ENCODE data around the gene HPD. TPM values are rescaled to one million over a fixed set of nuclear protein-coding genes. Genes with fewer than 3 reads are reported as not detected.

Gene HPD
- total and polyA plus RNA-seq, 2 of the 4 experiments (the other 2 are of a cell fraction): 0.15 to 0.18 TPM

DNA sequence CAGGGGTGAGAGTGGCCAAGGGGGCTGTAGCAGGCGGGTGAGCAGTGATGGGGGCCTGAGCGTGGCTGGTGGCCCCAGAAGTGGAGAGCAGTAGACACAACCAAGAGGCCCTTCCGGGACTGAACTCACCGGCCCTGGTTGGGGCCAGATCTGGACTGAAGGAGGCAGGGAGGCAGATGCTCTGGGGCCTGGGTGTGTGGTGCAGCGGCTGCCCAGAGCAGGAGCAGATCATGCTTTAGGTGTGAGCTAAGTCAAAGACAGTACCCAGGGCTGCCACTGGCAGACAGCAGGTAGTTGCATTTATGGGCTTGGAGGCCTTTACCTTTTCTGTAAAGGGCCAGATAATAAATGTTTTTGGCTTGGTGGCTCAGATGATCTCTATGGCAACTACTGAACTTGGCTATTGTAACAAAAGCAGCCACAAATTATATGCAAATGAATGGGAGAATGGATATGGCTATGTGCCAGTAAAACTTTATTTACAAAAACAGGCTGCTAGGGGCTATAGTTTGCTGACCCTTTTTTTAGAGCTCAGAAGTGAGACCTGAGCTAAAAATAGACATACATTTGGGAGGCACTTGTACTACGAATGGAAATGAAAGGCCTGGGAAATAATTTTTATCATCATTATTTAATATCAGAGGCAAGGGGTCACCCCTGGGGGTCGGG is 29.3 kb downstream of the HPD start:
- peaks cover 56% of the 10 kb centered on the region for H3K36me3 ChIP-seq (ENCODE audit: control insufficient read depth, insufficient read depth, low read length)
- DNase-seq: no peak
- POLR2A ChIA-PET (ENCODE audit: unreplicated experiment): no interaction called here

More for the DNA sequence above, 29.3 kb downstream of the HPD start:
- 100% methylated on average over 2 of the region's 7 CpGs; no CpG with 5 or more reads in 1 of the 2 experiments for WGBS, 2 experiments (ENCODE audit: extremely low coverage in 2 of 2, insufficient read length in 1 of 2)
- no peak overlapping the region for H3K27ac ChIP-seq (ENCODE audit: insufficient read depth, low read length)
- H3K14ac ChIP-seq (replicated peaks; ENCODE audit: low read depth, low read length): no peak overlapping the region
- no peak for ATAC-seq (ENCODE audit: low read depth)
- CTCF ChIA-PET: no interaction called here
- H4K91ac ChIP-seq (ENCODE audit: insufficient read depth, low read depth, low read length): no peak overlapping the region
- no peak overlapping the region for H3K56ac ChIP-seq (ENCODE audit: extremely low read depth, insufficient read depth, low read length)
- no peak overlapping the region for H3K23ac ChIP-seq (ENCODE audit: low read depth, low read length)
- H3K4me2 ChIP-seq (ENCODE audit: low read depth, low read length): no peak overlapping the region
- no peaks in the 10 kb centered on the region for H3K9me1 ChIP-seq (ENCODE audit: insufficient read depth, low read length)
- H4K8ac ChIP-seq (ENCODE audit: low read depth in 2 of 2, low read length in 2 of 2): no peak overlapping the region
- no peak overlapping the region for H3K18ac ChIP-seq (ENCODE audit: low read depth, low read length)
- no peak overlapping the region for H2BK5ac ChIP-seq (ENCODE audit: low read depth, low read length, poor library complexity, severe bottlenecking)
- H3K79me1 ChIP-seq (ENCODE audit: low read depth in 1 of 2, low read length in 2 of 2): peaks cover 15 to 38% of the 10 kb centered on the region in 2 experiments
- dilution Hi-C loops (cut with HindIII; ENCODE audit: low sequenced_read_pairs, unreplicated experiment) (no loop called here), intact Hi-C loops (cut with micrococcal nuclease) (no loop called here), in situ Hi-C loops (cut with MboI; ENCODE audit: low sequenced_read_pairs) (no loop called here)
- no peaks in the 10 kb centered on the region for H3K4me1 ChIP-seq (ENCODE audit: control insufficient read depth, insufficient read depth, low read length)
- H3K27me3 ChIP-seq (ENCODE audit: control insufficient read depth, insufficient read depth, low read length): no peaks in the 10 kb centered on the region
- H2BK20ac ChIP-seq (ENCODE audit: low read depth, low read length): no peak overlapping the region
- H3K4me3 ChIP-seq (ENCODE audit: insufficient read depth, low read depth, low read length): no peak overlapping the region
- peaks cover 6% of the 10 kb centered on the region; the same call in 1 of the 2 replicates for H4K20me1 ChIP-seq (ENCODE audit: insufficient read depth, low read length)
- H4K5ac ChIP-seq (ENCODE audit: low read depth, low read length): no peak overlapping the region
- H3K9ac ChIP-seq (ENCODE audit: low read depth, low read length): no peak overlapping the region
- no peaks in the 10 kb centered on the region for H3K9me3 ChIP-seq (ENCODE audit: control insufficient read depth, insufficient read depth, low read length)
- H2AFZ ChIP-seq (replicated peaks; ENCODE audit: low read length, poor library complexity): no peak overlapping the region
- no TSS peak for BruUV-seq (replicated peaks)
- H2BK120ac ChIP-seq (ENCODE audit: low read depth, low read length): no peak overlapping the region
- no peak overlapping the region for H2AK5ac ChIP-seq (ENCODE audit: low read depth, low read length)
- no peak overlapping the region for H2BK15ac ChIP-seq (ENCODE audit: low read depth, low read length)
- TF ChIP-seq SMC3 (IDR thresholded peaks at IDR 0.05; ENCODE audit: low read depth, low read length): no peak
- TF ChIP-seq CEBPB (IDR thresholded peaks at IDR 0.05; ENCODE audit: low read depth, low read length): no peak
- no peak for TF ChIP-seq RCOR1 (IDR thresholded peaks at IDR 0.05; ENCODE audit: insufficient replicate concordance, low read length)
- no peak for TF ChIP-seq MAZ (IDR thresholded peaks at IDR 0.05; ENCODE audit: borderline replicate concordance, low read depth, low read length)
- no peak for TF ChIP-seq RAD21 (IDR thresholded peaks at IDR 0.05; ENCODE audit: low read length)
- TF ChIP-seq POLR2A (IDR thresholded peaks at IDR 0.05; ENCODE audit: low read depth, low read length): no peak
- no peak for TF ChIP-seq CHD1 (IDR thresholded peaks at IDR 0.05; ENCODE audit: low read depth, low read length)
- TF ChIP-seq, protein P1, sequence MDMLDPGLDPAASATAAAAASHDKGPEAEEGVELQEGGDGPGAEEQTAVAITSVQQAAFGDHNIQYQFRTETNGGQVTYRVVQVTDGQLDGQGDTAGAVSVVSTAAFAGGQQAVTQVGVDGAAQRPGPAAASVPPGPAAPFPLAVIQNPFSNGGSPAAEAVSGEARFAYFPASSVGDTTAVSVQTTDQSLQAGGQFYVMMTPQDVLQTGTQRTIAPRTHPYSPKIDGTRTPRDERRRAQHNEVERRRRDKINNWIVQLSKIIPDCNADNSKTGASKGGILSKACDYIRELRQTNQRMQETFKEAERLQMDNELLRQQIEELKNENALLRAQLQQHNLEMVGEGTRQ (IDR thresholded peaks at IDR 0.05; ENCODE audit: low read depth, low read length): no peak
- no peak for TF ChIP-seq FOS (IDR thresholded peaks at IDR 0.05; ENCODE audit: low read depth, low read length)
- no peak for TF ChIP-seq RFX5 (IDR thresholded peaks at IDR 0.05; ENCODE audit: low read depth, low read length)
- TF ChIP-seq MXI1 (IDR thresholded peaks at IDR 0.05; ENCODE audit: borderline replicate concordance, low read depth, low read length): no peak
- TF ChIP-seq, protein P2, sequence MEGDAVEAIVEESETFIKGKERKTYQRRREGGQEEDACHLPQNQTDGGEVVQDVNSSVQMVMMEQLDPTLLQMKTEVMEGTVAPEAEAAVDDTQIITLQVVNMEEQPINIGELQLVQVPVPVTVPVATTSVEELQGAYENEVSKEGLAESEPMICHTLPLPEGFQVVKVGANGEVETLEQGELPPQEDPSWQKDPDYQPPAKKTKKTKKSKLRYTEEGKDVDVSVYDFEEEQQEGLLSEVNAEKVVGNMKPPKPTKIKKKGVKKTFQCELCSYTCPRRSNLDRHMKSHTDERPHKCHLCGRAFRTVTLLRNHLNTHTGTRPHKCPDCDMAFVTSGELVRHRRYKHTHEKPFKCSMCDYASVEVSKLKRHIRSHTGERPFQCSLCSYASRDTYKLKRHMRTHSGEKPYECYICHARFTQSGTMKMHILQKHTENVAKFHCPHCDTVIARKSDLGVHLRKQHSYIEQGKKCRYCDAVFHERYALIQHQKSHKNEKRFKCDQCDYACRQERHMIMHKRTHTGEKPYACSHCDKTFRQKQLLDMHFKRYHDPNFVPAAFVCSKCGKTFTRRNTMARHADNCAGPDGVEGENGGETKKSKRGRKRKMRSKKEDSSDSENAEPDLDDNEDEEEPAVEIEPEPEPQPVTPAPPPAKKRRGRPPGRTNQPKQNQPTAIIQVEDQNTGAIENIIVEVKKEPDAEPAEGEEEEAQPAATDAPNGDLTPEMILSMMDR (conservative IDR thresholded peaks at IDR 0.05; ENCODE audit: low read depth, low read length): no peak
- H3K4ac ChIP-seq (ENCODE audit: low read depth, low read length): no peak overlapping the region
- no peak overlapping the region for H2AK9ac ChIP-seq (replicated peaks; ENCODE audit: low read depth, low read length, poor library complexity)
